Germinal center (tissue), 1 donor: ENCODE results near the gene LMO2.

Experiments used
- DNase-seq: peaks from one replicate; pipeline ENCODE4 v3.0.0; 2012; ENCODE audit warnings: mixed read lengths, low spot score

The LMO2 gene

GRCh38 chr11:33887886-33888285 lies 4.0 kb downstream of the LMO2 start:
- DNase-seq = no peak

- DNase-seq = no peak
These were observed 6.4 kb downstream of the LMO2 start for GRCh38 chr11:33885338-33886005.

- DNase-seq = no peak
These were observed 7.3 kb downstream of the LMO2 start for GRCh38 chr11:33884601-33885000.

GRCh38 chr11:33884035-33884434 lies 7.8 kb downstream of the LMO2 start:
- DNase-seq = no peak

GRCh38 chr11:33881651-33882503 lies 10.0 kb downstream of the LMO2 start:
- DNase-seq = no peak

- no peak for DNase-seq
These were observed 10.9 kb downstream of the LMO2 start for GRCh38 chr11:33880979-33881378.

GRCh38 chr11:33879375-33879774 lies 12.5 kb downstream of the LMO2 start:
- no peak for DNase-seq

- no peak for DNase-seq
These were observed 14.8 kb downstream of the LMO2 start for GRCh38 chr11:33877038-33877437.

GRCh38 chr11:33875621-33876294 lies 16.1 kb downstream of the LMO2 start:
- no peak for DNase-seq

- DNase-seq = no peak
These were observed 16.9 kb downstream of the LMO2 start for GRCh38 chr11:33874910-33875490.

- DNase-seq = no peak
These were observed 17.4 kb downstream of the LMO2 start for GRCh38 chr11:33874433-33874832.

GRCh38 chr11:33869481-33870422 lies 22.1 kb downstream of the LMO2 start:
- DNase-seq = peak; percentile 79

- peak; percentile 29 for DNase-seq
These were observed 23.0 kb downstream of the LMO2 start for GRCh38 chr11:33868647-33869461.

GRCh38 chr11:33867996-33868646 lies 23.8 kb downstream of the LMO2 start:
- peak; percentile 16 for DNase-seq

- peak; percentile 36 for DNase-seq
These were observed 24.3 kb downstream of the LMO2 start for GRCh38 chr11:33867561-33867960.

- no peak for DNase-seq
These were observed 24.9 kb downstream of the LMO2 start for GRCh38 chr11:33866936-33867335.

- no peak for DNase-seq
These were observed 27.4 kb downstream of the LMO2 start for GRCh38 chr11:33864479-33864878.

- DNase-seq = no peak
These were observed 28.3 kb downstream of the LMO2 start for GRCh38 chr11:33863418-33864172.

GRCh38 chr11:33861941-33862589 lies 29.8 kb downstream of the LMO2 start:
- no peak for DNase-seq
